Trophoblast cell (in vitro differentiated cells and primary cell): ENCODE data around the gene NSD1.
"Not testable (repeated sequence)": the region's sequence is repeated elsewhere in the genome, so short reads cannot be mapped to it uniquely, and the experiment has no call there.

Experiments
- DNase-seq, 2 donors: peaks; one replicate each; pipeline ENCODE4 v3.0.0-alpha.2; 2016
- H2AFZ ChIP-seq: 2 replicates; pipeline ENCODE4 v1.6.1; 2013; ENCODE audit warnings: low read length, moderate library complexity, mild to moderate bottlenecking; ENCODE audit not compliant: insufficient read depth, poor library complexity
- H2AK5ac ChIP-seq: 2 replicates; pipeline ENCODE4 v1.6.1; 2013; ENCODE audit warnings: mild to moderate bottlenecking, low read length
- H2BK120ac ChIP-seq: 2 replicates; pipeline ENCODE4 v1.6.1; 2013; ENCODE audit warnings: low read length, mild to moderate bottlenecking, moderate library complexity; ENCODE audit not compliant: insufficient read depth, poor library complexity
- H2BK12ac ChIP-seq: 2 replicates; pipeline ENCODE4 v1.6.1; 2013; ENCODE audit warnings: mild to moderate bottlenecking, low read length, moderate library complexity
- H2BK5ac ChIP-seq: 2 replicates; pipeline ENCODE4 v1.6.1; 2013; ENCODE audit warnings: low read length, low read depth, moderate library complexity, mild to moderate bottlenecking; ENCODE audit not compliant: poor library complexity
- H3K14ac ChIP-seq: 2 replicates; pipeline ENCODE4 v1.6.1; 2013; ENCODE audit warnings: mild to moderate bottlenecking, low read length
- H3K18ac ChIP-seq: 2 replicates; pipeline ENCODE4 v1.6.1; 2013; ENCODE audit warnings: mild to moderate bottlenecking, low read length
- H3K23ac ChIP-seq: 2 replicates; pipeline ENCODE4 v1.6.1; 2013; ENCODE audit warnings: low read length
- H3K27ac ChIP-seq: 2 replicates; pipeline ENCODE4 v1.5.1; 2013; ENCODE audit warnings: low read depth, mild to moderate bottlenecking, inconsistent platforms, low read length, moderate library complexity
- H3K27me3 ChIP-seq: 2 replicates; pipeline ENCODE4 v1.6.1; 2013; ENCODE audit warnings: inconsistent platforms, mild to moderate bottlenecking, low read length, moderate library complexity; ENCODE audit not compliant: insufficient read depth
- H3K36me3 ChIP-seq, 2 experiments: 1 replicate in 1 of 2; 2 replicates in 1 of 2; pipeline ENCODE4 v1.6.1; 2013; ENCODE audit warnings: low read length in 2 of 2, mild to moderate bottlenecking in 2 of 2, moderate library complexity in 1 of 2; ENCODE audit not compliant: insufficient read depth in 2 of 2, control insufficient read depth in 1 of 2
- H3K4ac ChIP-seq: 2 replicates; pipeline ENCODE4 v1.6.1; 2013; ENCODE audit warnings: low read depth, mild to moderate bottlenecking, low read length, moderate library complexity
- H3K4me1 ChIP-seq, 2 experiments: 1 replicate in 1 of 2; 2 replicates in 1 of 2; pipeline ENCODE4 v1.6.1; 2013; ENCODE audit warnings: low read length in 2 of 2, mild to moderate bottlenecking in 2 of 2, moderate library complexity in 1 of 2; ENCODE audit not compliant: insufficient read depth in 2 of 2, control insufficient read depth in 1 of 2
- H3K4me2 ChIP-seq: 2 replicates; pipeline ENCODE4 v1.6.1; 2013; ENCODE audit warnings: inconsistent platforms, mild to moderate bottlenecking, low read length, moderate library complexity
- H3K4me3 ChIP-seq: 2 replicates; pipeline ENCODE4 v1.5.1; 2013; ENCODE audit warnings: mild to moderate bottlenecking, low read depth, low read length, inconsistent platforms
- H3K79me1 ChIP-seq: one replicate; pipeline ENCODE4 v1.6.1; 2013; ENCODE audit warnings: low read length
- H3K79me2 ChIP-seq: 2 replicates; pipeline ENCODE4 v1.6.1; 2013; ENCODE audit warnings: low read length, mild to moderate bottlenecking; ENCODE audit not compliant: control insufficient read depth, insufficient read depth, poor library complexity
- H3K9ac ChIP-seq: 2 replicates; pipeline ENCODE4 v1.6.1; 2013; ENCODE audit warnings: mild to moderate bottlenecking, low read length
- H3K9me3 ChIP-seq: 2 replicates; pipeline ENCODE4 v1.6.1; 2013; ENCODE audit warnings: low read depth, mild to moderate bottlenecking, control low read depth, inconsistent platforms, low read length; ENCODE audit not compliant: insufficient read depth
- H4K12ac ChIP-seq: 2 replicates; pipeline ENCODE4 v1.6.1; 2013; ENCODE audit warnings: low read depth, mild to moderate bottlenecking, low read length, moderate library complexity
- H4K8ac ChIP-seq: 2 replicates; pipeline ENCODE4 v1.6.1; 2013; ENCODE audit warnings: low read depth, mild to moderate bottlenecking, low read length, moderate library complexity
- H4K91ac ChIP-seq: one replicate; pipeline ENCODE4 v1.6.1; 2013; ENCODE audit warnings: low read depth, mild to moderate bottlenecking, low read length, moderate library complexity
- WGBS: extraction: QIAGEN DNeasy Blood & Tissue Kit; methylation state at CpG from one replicate; pipeline ENCODE4 v1.1.7; 2013; ENCODE audit warnings: missing lambda C conversion rate; ENCODE audit not compliant: insufficient read length, insufficient coverage; ENCODE audit errors: extremely low coverage; 5-methylcytosine and 5-hydroxymethylcytosine counted together

The NSD1 gene

GRCh38 chr5:177258711-177259110 is 125.1 kb downstream of the NSD1 start:
- H3K79me1 ChIP-seq, H3K4ac ChIP-seq, DNase-seq, H3K79me2 ChIP-seq, H3K27ac ChIP-seq, H3K14ac ChIP-seq, H3K18ac ChIP-seq, H4K12ac ChIP-seq, H2BK12ac ChIP-seq, H4K91ac ChIP-seq, H2BK5ac ChIP-seq, H3K4me2 ChIP-seq, H3K27me3 ChIP-seq, H2BK120ac ChIP-seq, H3K4me3 ChIP-seq, H3K9ac ChIP-seq, H3K4me1 ChIP-seq, H3K9me3 ChIP-seq, H3K23ac ChIP-seq, H2AK5ac ChIP-seq, H2AFZ ChIP-seq, H4K8ac ChIP-seq: not testable (repeated sequence)
- H3K36me3 ChIP-seq: peaks cover 24 to 32% of the 10 kb centered on the region in 2 experiments
- WGBS: no CpG with 5 or more reads among the region's 7 CpGs

GRCh38 chr5:177260961-177261360 is 127.4 kb downstream of the NSD1 start:
- WGBS: 100% methylated on average over 1 of the region's 7 CpGs
- H3K23ac ChIP-seq: no peak overlapping the region
- peaks cover 24 to 31% of the 10 kb centered on the region in 2 experiments for H3K36me3 ChIP-seq
- H3K4me2 ChIP-seq: no peak overlapping the region
- H2AK5ac ChIP-seq: no peak overlapping the region
- DNase-seq: no peak
- H3K27me3 ChIP-seq: no peaks in the 10 kb centered on the region
- H2BK12ac ChIP-seq: no peak overlapping the region
- H4K91ac ChIP-seq: no peak overlapping the region
- H2BK120ac ChIP-seq: no peak overlapping the region
- no peak overlapping the region for H3K4ac ChIP-seq
- H3K9me3 ChIP-seq: no peaks in the 10 kb centered on the region
- no peak overlapping the region for H4K8ac ChIP-seq
- no peak overlapping the region for H2BK5ac ChIP-seq
- H3K14ac ChIP-seq: no peak overlapping the region
- no peak overlapping the region for H3K9ac ChIP-seq
- H4K12ac ChIP-seq: no peak overlapping the region
- H3K79me2 ChIP-seq: no peaks in the 10 kb centered on the region
- H3K27ac ChIP-seq: no peak overlapping the region
- H2AFZ ChIP-seq: no peak overlapping the region
- no peaks in the 10 kb centered on the region for H3K79me1 ChIP-seq
- H3K4me1 ChIP-seq: no peaks in the 10 kb centered on the region
- no peak overlapping the region for H3K18ac ChIP-seq
- no peak overlapping the region for H3K4me3 ChIP-seq

GRCh38 chr5:177261510-177261909 is 127.9 kb downstream of the NSD1 start:
- no peak overlapping the region for H2AFZ ChIP-seq
- no peaks in the 10 kb centered on the region for H3K9me3 ChIP-seq
- no peak overlapping the region for H4K8ac ChIP-seq
- H3K27ac ChIP-seq: no peak overlapping the region
- DNase-seq: no peak
- H2BK12ac ChIP-seq: no peak overlapping the region
- no peak overlapping the region for H3K4me3 ChIP-seq
- H3K79me2 ChIP-seq: no peaks in the 10 kb centered on the region
- no peak overlapping the region for H4K12ac ChIP-seq
- H3K4ac ChIP-seq: no peak overlapping the region
- no peak overlapping the region for H2BK120ac ChIP-seq
- H3K9ac ChIP-seq: no peak overlapping the region
- H2AK5ac ChIP-seq: no peak overlapping the region
- H3K14ac ChIP-seq: no peak overlapping the region
- H3K23ac ChIP-seq: no peak overlapping the region
- H4K91ac ChIP-seq: no peak overlapping the region
- no CpG with 5 or more reads among the region's 1 CpG for WGBS
- no peak overlapping the region for H3K18ac ChIP-seq
- H3K79me1 ChIP-seq: no peaks in the 10 kb centered on the region
- peaks cover 26 to 33% of the 10 kb centered on the region in 2 experiments for H3K36me3 ChIP-seq
- no peak overlapping the region for H2BK5ac ChIP-seq
- no peaks in the 10 kb centered on the region for H3K27me3 ChIP-seq
- H3K4me2 ChIP-seq: no peak overlapping the region
- H3K4me1 ChIP-seq: no peaks in the 10 kb centered on the region

- no peak overlapping the region for H3K14ac ChIP-seq
- H2BK120ac ChIP-seq: no peak overlapping the region
- no peak overlapping the region for H3K18ac ChIP-seq
- peaks cover 21 to 29% of the 10 kb centered on the region in 2 experiments for H3K36me3 ChIP-seq
- no peak overlapping the region for H4K8ac ChIP-seq
- no peak overlapping the region for H4K12ac ChIP-seq
- no peak overlapping the region for H3K4me3 ChIP-seq
- no CpG with 5 or more reads among the region's 1 CpG for WGBS
- no peaks in the 10 kb centered on the region for H3K4me1 ChIP-seq
- DNase-seq: no peak
- no peak overlapping the region for H2AK5ac ChIP-seq
- no peaks in the 10 kb centered on the region for H3K9me3 ChIP-seq
- H3K4me2 ChIP-seq: no peak overlapping the region
- H4K91ac ChIP-seq: no peak overlapping the region
- no peaks in the 10 kb centered on the region for H3K27me3 ChIP-seq
- H3K27ac ChIP-seq: no peak overlapping the region
- no peak overlapping the region for H2AFZ ChIP-seq
- no peak overlapping the region for H3K23ac ChIP-seq
- no peaks in the 10 kb centered on the region for H3K79me1 ChIP-seq
- no peaks in the 10 kb centered on the region for H3K79me2 ChIP-seq
- no peak overlapping the region for H2BK5ac ChIP-seq
- no peak overlapping the region for H3K4ac ChIP-seq
- no peak overlapping the region for H2BK12ac ChIP-seq
- no peak overlapping the region for H3K9ac ChIP-seq
Measured at GRCh38 chr5:177264178-177264577, 130.6 kb downstream of the NSD1 start.
